Iris pigment epithelial cell (primary cell): ENCODE data around the gene KRTAP5-9.
"Not testable (repeated sequence)": the region's sequence is repeated elsewhere in the genome, so short reads cannot be mapped to it uniquely, and the experiment has no call there.

ENCODE experiments used
- DNase-seq: peaks from one replicate; pipeline ENCODE4 v3.0.0-alpha.2; 2011; ENCODE audit warnings: low read depth

Gene KRTAP5-9

GRCh38 chr11:71548120-71548519 lies at the start of gene KRTAP5-9:
Gene KRTAP5-9, plus strand, starts transcription at chr11:71548420. Its CDS starts 238 bp downstream, at chr11:71548658.
- DNase-seq: no peak

GRCh38 chr11:71499125-71499524 lies 49.1 kb upstream of the KRTAP5-9 start:
- DNase-seq: no peak

GRCh38 chr11:71499546-71499945 lies 48.7 kb upstream of the KRTAP5-9 start:
- DNase-seq: no peak

DNA sequence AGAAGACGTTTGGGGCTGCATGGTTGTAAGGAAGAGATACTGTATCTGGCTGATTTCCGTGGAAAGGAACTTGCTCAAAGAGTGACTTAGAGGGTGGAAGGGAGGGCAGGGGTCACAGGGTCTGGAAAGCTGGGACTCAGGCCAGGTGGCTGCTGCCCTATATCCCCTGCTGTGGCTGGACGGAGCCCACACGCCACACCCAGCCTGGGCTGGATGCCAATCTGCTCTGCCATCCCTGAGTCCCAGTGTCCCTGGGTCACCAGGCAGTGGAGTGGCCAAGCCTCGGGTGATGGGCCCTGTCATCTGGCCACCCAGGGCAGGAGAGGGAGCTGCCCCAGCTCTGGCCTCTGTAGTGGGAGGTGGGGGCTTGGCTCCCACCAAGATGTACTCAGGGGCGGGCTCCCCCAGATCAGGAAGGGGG lies 47.6 kb upstream of the KRTAP5-9 start:
- no peak for DNase-seq

DNA sequence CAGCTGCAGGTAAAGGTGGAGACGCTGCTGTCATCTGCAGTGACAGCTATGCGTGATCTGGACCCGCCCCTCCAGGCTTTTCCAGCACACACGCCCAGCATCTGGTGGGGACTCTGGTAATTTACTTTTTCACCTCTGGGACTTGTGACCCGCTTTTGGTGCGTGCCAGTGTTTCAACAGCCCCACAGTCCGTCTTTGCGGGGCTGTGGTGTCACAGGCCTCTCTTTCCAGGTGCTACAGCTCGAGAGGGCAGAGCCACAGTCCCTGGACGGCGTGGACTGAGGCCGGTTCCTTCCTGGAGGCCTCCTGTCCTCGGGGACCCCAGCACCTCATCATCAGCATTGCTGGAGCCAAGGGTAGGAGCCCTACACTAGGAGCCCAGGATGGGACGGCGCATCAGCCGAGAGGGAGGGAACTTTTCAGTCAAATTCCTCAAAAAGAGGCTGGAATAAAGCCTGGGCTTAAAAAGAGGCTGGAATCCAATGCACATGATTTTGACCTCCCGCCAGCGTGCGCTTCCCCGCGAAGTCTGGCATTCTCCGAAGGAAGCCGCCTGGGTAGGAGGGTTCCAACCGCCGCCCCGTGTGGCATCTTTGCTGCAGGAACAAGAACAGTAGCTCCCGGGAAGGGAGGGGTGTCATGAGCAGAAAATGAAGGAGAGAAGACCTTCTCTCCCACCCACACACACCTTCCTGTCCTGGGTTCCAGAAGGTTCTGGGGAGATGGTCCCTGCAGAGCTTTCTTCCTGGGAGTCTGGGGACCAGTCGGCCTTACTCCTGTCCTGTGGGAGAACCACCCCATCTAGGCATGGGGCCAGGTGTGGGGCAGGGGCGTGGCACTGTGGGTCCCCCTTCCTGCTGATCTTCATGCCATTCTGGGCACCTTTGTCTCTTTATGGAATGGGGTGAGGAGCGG lies 46.9 kb upstream of the KRTAP5-9 start:
- DNase-seq: no peak

GRCh38 chr11:71502026-71502425 lies 46.2 kb upstream of the KRTAP5-9 start:
- DNase-seq: no peak

DNA sequence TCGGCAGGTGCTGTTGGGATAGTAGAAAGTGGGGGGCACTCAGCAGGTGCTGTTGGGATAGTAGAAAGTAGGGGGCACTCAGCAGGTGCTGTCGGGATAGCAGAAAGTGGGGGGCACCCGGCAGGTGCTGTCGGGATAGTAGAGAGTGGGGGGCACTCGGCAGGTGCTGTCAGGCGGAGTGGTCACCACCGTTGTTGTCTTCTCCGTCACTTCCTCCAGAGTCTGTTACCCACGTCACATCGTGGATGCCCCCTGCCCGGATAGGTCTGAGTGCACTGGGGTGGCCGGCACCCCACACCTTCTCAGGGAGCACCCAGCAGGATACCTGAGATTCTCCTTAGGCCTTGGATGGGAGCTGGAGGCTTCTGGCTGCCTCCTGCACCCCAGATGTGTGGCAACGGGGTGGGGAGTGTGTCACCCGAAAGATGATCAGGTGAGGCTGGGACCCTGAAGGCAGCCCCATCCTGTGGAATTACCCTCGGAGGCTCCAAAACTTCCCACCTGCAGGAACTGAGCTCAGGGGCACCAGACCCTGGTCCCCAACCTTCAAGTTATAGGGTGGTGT lies 45.3 kb upstream of the KRTAP5-9 start:
- no peak for DNase-seq

- no peak for DNase-seq
Measured at GRCh38 chr11:71504531-71504930, 43.7 kb upstream of the KRTAP5-9 start.

DNA sequence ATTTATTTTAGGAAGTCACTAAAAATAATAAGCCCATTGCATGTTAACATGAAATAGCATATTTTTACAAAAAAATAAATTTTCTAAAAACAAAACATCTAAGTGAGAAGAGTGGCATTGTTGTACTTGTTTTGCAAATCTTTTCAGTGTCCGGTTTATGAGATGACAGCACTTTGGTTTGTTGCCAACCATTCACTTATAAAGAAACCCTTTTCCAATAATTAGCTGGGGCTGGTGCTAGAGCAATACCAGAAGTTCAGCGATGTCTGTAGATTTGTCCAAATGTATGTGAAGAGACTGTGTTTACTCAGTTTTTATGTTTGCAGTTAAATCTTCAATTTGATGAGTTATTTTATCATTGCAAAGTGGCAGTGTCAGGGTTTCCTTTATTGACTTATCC lies 43.2 kb upstream of the KRTAP5-9 start:
- no peak for DNase-seq

DNA sequence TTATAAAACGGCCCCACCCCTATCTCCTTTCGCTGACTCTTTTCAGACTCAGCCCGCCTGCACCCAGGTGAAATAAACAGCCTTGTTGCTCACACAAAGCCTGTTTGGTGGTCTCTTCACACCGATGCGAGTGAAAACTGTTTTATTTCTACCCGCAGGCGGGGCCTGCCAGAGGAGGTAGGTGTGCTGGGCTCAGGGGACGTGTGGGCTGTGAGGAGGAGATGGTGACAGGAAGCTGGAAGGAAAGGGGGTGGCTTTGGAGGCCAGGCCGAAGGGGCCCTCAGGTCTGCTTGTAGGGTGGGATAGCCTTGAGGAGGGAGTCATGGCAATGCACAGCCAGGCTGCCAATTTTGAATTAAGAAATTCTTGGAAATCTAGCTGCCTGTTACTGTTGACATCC lies 42.4 kb upstream of the KRTAP5-9 start:
- DNase-seq: no peak

- no peak for DNase-seq
Measured at GRCh38 chr11:71507102-71507501, 41.1 kb upstream of the KRTAP5-9 start.

GRCh38 chr11:71518506-71519471 lies 29.4 kb upstream of the KRTAP5-9 start:
- DNase-seq: no peak

- DNase-seq: no peak
Measured at GRCh38 chr11:71519546-71519945, 28.7 kb upstream of the KRTAP5-9 start.

- no peak for DNase-seq
Measured at GRCh38 chr11:71525188-71525937, 22.9 kb upstream of the KRTAP5-9 start.

- DNase-seq: no peak
Measured at GRCh38 chr11:71525938-71526495, 22.2 kb upstream of the KRTAP5-9 start.

- DNase-seq: not testable (repeated sequence)
Measured at GRCh38 chr11:71526796-71527575, 21.2 kb upstream of the KRTAP5-9 start, which contains the start of gene KRTAP5-7. Gene KRTAP5-7, plus strand, starts transcription at chr11:71527267. Its CDS starts 34 bp downstream, at chr11:71527301.

DNA sequence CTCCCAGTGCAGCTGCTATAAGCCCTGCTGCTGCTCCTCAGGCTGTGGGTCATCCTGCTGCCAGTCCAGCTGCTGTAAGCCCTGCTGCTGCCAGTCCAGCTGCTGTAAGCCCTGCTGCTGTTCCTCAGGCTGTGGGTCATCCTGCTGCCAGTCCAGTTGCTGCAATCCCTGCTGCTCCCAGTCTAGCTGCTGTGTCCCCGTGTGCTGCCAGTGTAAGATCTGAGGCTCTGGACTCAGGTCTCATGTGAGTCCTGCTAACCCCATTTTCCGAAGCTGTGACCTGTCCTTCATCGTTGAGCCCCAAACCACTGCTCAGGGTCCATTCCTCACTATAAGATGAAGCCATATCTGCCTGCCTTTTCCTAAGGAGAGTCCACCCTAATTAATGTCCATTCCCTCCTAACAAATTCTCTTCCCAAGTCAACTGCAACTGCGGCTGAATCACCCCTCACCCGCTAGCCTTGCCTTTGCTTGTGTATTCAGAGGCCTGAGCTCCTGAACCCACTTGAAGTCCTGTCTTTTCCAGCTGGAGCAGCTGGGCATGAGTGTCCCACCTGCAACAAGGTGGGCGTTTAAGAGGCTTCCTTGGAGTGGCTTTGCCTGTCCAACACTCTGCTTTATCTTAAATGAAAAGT lies 20.5 kb upstream of the KRTAP5-9 start:
- no peak for DNase-seq

DNA sequence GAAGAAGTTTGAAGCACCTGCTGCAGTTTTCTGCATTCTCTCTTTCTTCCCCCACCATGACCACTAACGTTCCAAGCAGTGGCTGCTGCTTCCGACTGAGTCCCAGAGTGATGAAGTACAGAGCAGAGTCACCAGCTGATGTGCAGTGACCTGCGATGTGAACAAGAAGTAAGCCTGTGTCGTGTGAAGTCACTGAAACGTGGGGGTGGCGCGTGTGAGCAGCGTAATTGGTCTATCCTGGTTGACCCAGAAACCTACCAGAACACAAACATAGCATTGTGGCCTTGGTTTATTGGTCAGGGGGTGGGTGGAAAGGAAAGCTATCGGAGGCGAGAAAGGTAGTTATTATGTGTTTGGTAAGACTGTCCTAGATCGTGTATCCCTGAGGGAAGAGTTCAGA lies 17.6 kb upstream of the KRTAP5-9 start:
- DNase-seq: no peak

DNA sequence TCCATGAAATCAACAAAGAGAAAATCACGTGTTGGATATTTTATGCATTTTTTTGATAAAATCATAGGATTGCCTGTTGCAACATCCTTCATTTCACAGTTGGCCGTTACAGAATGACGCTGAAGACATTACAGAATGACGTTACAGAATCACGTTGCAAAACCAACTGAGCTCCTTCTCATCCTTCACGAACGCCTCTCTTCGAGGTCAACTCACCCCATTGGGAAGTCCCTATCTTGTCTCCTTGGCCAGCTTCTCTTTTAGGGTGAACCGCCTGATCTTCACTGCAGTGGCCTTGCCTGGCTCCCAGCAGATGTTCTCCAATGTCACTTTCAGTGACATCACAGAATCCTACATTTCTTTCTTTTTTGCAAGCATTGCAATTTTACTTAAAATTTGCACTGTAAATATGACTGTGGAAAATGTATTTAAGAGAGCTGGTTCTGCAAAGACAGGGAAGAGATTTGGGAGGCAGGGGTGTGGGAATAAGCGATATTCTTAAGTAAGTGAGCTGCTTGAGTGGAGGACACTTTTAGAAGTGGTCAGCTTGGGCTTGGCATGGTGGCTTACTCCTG lies 16.1 kb upstream of the KRTAP5-9 start:
- DNase-seq: no peak
